CD1c-positive myeloid dendritic cell (primary cell): ENCODE data around the gene NDRG4.
"Not testable (repeated sequence)": the region's sequence is repeated elsewhere in the genome, so short reads cannot be mapped to it uniquely, and the experiment has no call there.

ENCODE experiments used
- DNase-seq: peaks from one replicate; pipeline ENCODE4 v3.0.0-alpha.2; 2016; ENCODE audit errors: extremely low spot score

NDRG4 gene

GRCh38 chr16:58464916-58465731 lies 34.8 kb upstream of the NDRG4 start:
- DNase-seq: no peak

- no peak for DNase-seq
These were observed 34.1 kb upstream of the NDRG4 start for GRCh38 chr16:58465817-58466216.

GRCh38 chr16:58466396-58466795 lies 33.5 kb upstream of the NDRG4 start:
- no peak for DNase-seq

GRCh38 chr16:58467905-58468304 lies 32.0 kb upstream of the NDRG4 start:
- no peak for DNase-seq

- DNase-seq: no peak
These were observed 28.6 kb upstream of the NDRG4 start for GRCh38 chr16:58471209-58471975.

GRCh38 chr16:58472266-58472665 lies 27.7 kb upstream of the NDRG4 start:
- DNase-seq: no peak

- DNase-seq: no peak
These were observed 27.1 kb upstream of the NDRG4 start for GRCh38 chr16:58472827-58473226.

GRCh38 chr16:58474296-58474695 lies 25.6 kb upstream of the NDRG4 start:
- DNase-seq: no peak

GRCh38 chr16:58475091-58475619 lies 24.8 kb upstream of the NDRG4 start:
- no peak for DNase-seq

- no peak for DNase-seq
These were observed 23.2 kb upstream of the NDRG4 start for GRCh38 chr16:58476791-58477190.

GRCh38 chr16:58478427-58478826 lies 21.5 kb upstream of the NDRG4 start:
- no peak for DNase-seq

GRCh38 chr16:58481226-58481869 lies 18.6 kb upstream of the NDRG4 start:
- DNase-seq: no peak

- no peak for DNase-seq
These were observed 18.0 kb upstream of the NDRG4 start for GRCh38 chr16:58481931-58482330.

- no peak for DNase-seq
These were observed 14.6 kb upstream of the NDRG4 start for GRCh38 chr16:58485184-58485887.

GRCh38 chr16:58487566-58488351 lies 12.2 kb upstream of the NDRG4 start:
- DNase-seq: peak; percentile 83

GRCh38 chr16:58488531-58488930 lies 11.4 kb upstream of the NDRG4 start:
- DNase-seq: no peak

- DNase-seq: no peak
These were observed 9.9 kb upstream of the NDRG4 start for GRCh38 chr16:58490065-58490464.

- DNase-seq: not testable (repeated sequence)
These were observed 9.4 kb upstream of the NDRG4 start for GRCh38 chr16:58490539-58490938.

GRCh38 chr16:58492066-58492465 lies 7.9 kb upstream of the NDRG4 start:
- no peak for DNase-seq

GRCh38 chr16:58492735-58493134 lies 7.2 kb upstream of the NDRG4 start:
- no peak for DNase-seq
